GM12864 (cell line): Measurements from ENCODE around the gene CBFA2T3.

ENCODE experiments used
- DNase-seq: peaks from one replicate; pipeline ENCODE4 v3.0.0-alpha.2; 2011; ENCODE audit warnings: low read depth
- H3K4me3 ChIP-seq: 2 replicates; pipeline ENCODE4 v1.5.1; 2011; ENCODE audit warnings: mild to moderate bottlenecking, low read depth, low read length, control low read depth
- TF ChIP-seq, protein P1 (sequence below): IDR thresholded peaks from 2 replicates; pipeline ENCODE4 v1.5.1; 2011; ENCODE audit warnings: low read depth, mild to moderate bottlenecking, moderate library complexity, low read length, control low read depth, inconsistent platforms; ENCODE audit errors: missing control alignments

CBFA2T3 gene

GRCh38 chr16:88993166-88993761 is 16.3 kb upstream of the CBFA2T3 start:
- DNase-seq: no peak
- TF ChIP-seq, protein P1, sequence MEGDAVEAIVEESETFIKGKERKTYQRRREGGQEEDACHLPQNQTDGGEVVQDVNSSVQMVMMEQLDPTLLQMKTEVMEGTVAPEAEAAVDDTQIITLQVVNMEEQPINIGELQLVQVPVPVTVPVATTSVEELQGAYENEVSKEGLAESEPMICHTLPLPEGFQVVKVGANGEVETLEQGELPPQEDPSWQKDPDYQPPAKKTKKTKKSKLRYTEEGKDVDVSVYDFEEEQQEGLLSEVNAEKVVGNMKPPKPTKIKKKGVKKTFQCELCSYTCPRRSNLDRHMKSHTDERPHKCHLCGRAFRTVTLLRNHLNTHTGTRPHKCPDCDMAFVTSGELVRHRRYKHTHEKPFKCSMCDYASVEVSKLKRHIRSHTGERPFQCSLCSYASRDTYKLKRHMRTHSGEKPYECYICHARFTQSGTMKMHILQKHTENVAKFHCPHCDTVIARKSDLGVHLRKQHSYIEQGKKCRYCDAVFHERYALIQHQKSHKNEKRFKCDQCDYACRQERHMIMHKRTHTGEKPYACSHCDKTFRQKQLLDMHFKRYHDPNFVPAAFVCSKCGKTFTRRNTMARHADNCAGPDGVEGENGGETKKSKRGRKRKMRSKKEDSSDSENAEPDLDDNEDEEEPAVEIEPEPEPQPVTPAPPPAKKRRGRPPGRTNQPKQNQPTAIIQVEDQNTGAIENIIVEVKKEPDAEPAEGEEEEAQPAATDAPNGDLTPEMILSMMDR: no peak
- no peak overlapping the region for H3K4me3 ChIP-seq

- DNase-seq: no peak
- TF ChIP-seq, protein P1: no peak
- no peak overlapping the region for H3K4me3 ChIP-seq
These were observed 15.6 kb upstream of the CBFA2T3 start for GRCh38 chr16:88992351-88993165.

GRCh38 chr16:88991813-88992350 is 14.9 kb upstream of the CBFA2T3 start:
- H3K4me3 ChIP-seq: no peak overlapping the region

GRCh38 chr16:88989852-88990547 is 13.0 kb upstream of the CBFA2T3 start:
- TF ChIP-seq, protein P1: no peak
- no peak for DNase-seq
- H3K4me3 ChIP-seq: no peak overlapping the region

More at GRCh38 chr16:88991813-88992350, 14.9 kb upstream of the CBFA2T3 start:
- no peak for DNase-seq
- TF ChIP-seq, protein P1: no peak

DNA sequence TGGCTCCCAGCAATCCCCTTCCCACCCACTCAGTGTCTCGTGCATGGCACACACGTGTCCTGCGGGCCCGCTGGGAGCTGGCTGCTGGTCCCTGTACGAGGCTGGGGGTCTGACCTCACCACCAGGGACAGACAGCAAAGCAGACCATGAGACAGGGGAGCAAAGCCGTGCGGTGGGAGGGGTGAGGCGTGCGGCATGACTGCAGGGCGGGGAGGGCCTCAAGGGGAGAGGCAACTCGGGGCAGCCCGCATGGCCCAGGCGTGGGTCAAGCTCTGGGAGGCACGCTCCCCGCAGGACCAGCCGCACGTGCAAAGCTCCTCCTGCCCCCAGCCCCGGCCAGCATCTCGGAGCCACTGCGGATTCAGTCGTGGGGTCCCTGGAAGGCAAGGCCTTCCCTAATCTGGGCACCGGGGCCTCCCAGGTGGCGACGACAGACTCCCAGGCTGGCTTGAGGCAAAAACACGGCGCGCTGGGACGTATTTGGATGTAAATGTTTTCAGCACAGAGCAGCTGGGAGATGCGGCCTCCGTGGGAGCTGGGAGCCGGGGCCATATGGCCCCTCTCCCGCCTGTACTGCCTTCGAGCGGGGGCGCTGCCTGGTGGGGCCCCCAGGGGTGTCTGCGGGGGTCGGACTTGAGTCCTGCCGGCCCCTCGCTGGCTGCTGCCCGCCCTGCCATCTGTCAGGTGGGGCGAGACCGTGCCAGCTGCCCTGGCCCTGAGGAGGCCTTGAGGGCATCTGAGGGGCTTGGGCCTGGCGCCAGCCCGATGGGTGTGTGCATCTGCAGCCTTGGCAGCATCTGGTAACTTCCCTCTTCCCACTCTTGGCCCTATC is 12.2 kb upstream of the CBFA2T3 start:
- DNase-seq: no peak
- H3K4me3 ChIP-seq: no peak overlapping the region
- TF ChIP-seq, protein P1: no peak

DNA sequence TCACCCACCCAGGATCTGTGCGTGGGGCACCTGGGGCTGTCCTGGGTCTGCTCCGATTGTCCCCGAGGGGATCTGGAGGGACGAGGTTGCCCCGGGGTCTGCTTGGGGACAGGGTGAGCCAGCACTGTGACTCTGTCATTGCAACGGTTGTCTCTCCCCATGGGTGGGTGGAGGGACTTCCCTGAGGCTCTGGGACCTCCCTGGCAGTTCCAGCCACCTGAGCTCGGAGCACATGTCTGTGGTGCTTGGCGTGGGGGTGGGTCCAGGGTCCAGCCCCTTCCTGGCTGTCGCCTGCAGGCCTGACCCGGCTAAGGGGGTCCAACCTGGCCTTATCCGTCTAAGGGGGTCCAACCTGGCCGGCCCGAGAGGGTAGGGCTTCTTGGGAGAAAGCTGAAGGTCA is 8.5 kb upstream of the CBFA2T3 start:
- no peak for DNase-seq
- TF ChIP-seq, protein P1: no peak
- H3K4me3 ChIP-seq: no peak overlapping the region
